Measurements from ENCODE around the gene FBRSL1. TPM values are rescaled to one million over a fixed set of nuclear protein-coding genes. Genes with fewer than 3 reads are reported as not detected.

FBRSL1 gene
- total RNA-seq, 3 donors from 2014 or later (not counting 1 experiment from before 2014, with no cell fraction given) = 67.5 to 78.0 (median 76.2) TPM

DNA sequence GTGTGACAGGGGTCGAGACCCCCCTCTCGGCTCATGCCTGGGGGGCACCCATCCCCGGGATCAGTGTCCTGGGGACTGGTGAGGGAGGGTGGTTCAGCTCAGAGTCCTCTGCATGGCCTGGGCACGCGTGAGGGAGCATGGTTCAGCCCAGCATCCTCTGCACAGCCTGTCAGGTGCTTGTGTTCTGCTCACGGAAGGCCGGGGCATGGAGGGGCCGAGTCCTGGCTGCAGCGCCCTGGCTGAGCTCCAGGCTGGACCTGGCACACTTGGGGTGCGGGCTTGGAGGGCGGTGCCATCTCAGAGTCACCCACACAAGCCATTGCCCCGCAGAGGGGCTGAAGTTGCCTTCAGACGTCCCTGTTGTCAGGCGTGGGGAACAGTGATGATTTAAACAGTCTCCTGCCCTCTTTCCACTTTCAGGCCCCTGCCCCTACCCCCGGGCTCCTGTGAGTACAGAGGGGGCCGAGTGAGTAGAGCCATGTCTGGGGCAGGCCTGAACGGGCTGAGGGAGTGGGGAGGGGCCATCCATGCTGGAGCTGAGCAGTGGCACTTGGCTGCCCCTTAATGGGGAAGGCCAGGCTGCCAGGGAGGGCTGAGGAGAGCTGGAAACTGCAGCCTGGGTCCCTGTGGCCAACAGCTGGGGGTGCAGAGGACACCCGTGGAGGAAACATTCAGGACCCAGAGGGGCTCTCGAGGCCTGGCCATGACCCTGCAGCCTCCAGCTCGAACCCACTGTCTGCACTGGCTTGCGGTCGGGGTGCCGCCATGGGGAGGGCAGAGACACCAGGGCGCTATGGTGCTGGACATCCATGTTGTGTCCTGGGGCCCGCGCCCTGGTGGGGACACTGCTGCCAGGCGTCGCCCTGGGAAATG lies 22.5 kb downstream of the FBRSL1 start:
- Histone ChIP-seq H3K9me3 (ENCODE audit: control insufficient read depth, insufficient read depth, low read length) (no peaks in the 10 kb centered on the region), H3K27ac (ENCODE audit: low read length) (no peak overlapping the region), H3K4me1 (ENCODE audit: control insufficient read depth, insufficient read depth, low read length) (peaks cover 6% of the 10 kb centered on the region), H3K27me3 (ENCODE audit: control insufficient read depth, insufficient read depth, low read length) (no peaks in the 10 kb centered on the region), H3K4me3 (ENCODE audit: low read length) (no peak overlapping the region), H3K36me3 (ENCODE audit: control insufficient read depth, insufficient read depth, low read length) (peaks cover 16% of the 10 kb centered on the region)
- Mint-ChIP-seq H3K27ac (no peak overlapping the region), H3K36me3 (no peaks in the 10 kb centered on the region), H3K27me3 (ENCODE audit: low read depth in 2 of 2) (no peaks in the 10 kb centered on the region), H3K4me1 (peaks cover under 1 to 11% of the 10 kb centered on the region in 2 donors), H3K9me3 (no peaks in the 10 kb centered on the region), H3K4me3 (no peak overlapping the region)
- WGBS (ENCODE audit: insufficient coverage) = 94% methylated on average over 28 of the region's 28 CpGs
- TF ChIP-seq, protein P1, sequence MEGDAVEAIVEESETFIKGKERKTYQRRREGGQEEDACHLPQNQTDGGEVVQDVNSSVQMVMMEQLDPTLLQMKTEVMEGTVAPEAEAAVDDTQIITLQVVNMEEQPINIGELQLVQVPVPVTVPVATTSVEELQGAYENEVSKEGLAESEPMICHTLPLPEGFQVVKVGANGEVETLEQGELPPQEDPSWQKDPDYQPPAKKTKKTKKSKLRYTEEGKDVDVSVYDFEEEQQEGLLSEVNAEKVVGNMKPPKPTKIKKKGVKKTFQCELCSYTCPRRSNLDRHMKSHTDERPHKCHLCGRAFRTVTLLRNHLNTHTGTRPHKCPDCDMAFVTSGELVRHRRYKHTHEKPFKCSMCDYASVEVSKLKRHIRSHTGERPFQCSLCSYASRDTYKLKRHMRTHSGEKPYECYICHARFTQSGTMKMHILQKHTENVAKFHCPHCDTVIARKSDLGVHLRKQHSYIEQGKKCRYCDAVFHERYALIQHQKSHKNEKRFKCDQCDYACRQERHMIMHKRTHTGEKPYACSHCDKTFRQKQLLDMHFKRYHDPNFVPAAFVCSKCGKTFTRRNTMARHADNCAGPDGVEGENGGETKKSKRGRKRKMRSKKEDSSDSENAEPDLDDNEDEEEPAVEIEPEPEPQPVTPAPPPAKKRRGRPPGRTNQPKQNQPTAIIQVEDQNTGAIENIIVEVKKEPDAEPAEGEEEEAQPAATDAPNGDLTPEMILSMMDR (IDR thresholded peaks at IDR 0.05) = no peak
- no peak for ATAC-seq
- no peak for DNase-seq
- intact Hi-C loops (cut with micrococcal nuclease) = no loop called here

DNA sequence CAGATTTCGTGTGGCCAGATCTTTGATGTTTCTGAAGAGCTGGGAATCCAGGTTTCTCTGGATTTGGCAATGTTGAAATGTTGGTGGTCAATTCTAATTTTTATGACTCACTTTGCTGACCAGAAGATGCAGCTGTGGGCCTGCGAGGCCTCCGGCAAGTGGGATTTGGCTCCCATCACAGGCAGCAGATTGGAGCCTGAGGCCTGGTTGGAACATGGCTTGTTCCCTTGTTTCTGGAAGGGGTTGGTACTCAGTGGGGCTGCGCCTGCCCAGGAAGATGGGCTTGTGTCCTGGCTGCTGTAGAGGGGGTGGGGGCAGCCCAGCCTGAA lies 23.1 kb downstream of the FBRSL1 start:
- ATAC-seq (no peak), DNase-seq (no peak)
- TF ChIP-seq, protein P1 (IDR thresholded peaks at IDR 0.05) = no peak
- no peaks in the 10 kb centered on the region for H3K27me3 Mint-ChIP-seq (ENCODE audit: low read depth in 2 of 2)
- H3K27ac Mint-ChIP-seq = no peak overlapping the region
- Histone ChIP-seq H3K36me3 (ENCODE audit: control insufficient read depth, insufficient read depth, low read length) (peaks cover 16% of the 10 kb centered on the region), H3K4me1 (ENCODE audit: control insufficient read depth, insufficient read depth, low read length) (no peaks in the 10 kb centered on the region), H3K27ac (ENCODE audit: low read length) (no peak overlapping the region), H3K9me3 (ENCODE audit: control insufficient read depth, insufficient read depth, low read length) (no peaks in the 10 kb centered on the region), H3K4me3 (ENCODE audit: low read length) (no peak overlapping the region), H3K27me3 (ENCODE audit: control insufficient read depth, insufficient read depth, low read length) (no peaks in the 10 kb centered on the region)
- over 99% methylated on average over 4 of the region's 4 CpGs for WGBS (ENCODE audit: insufficient coverage)
- H3K4me3 Mint-ChIP-seq = no peak overlapping the region
- intact Hi-C loops (cut with micrococcal nuclease) = no loop called here
- peaks cover 2 to 15% of the 10 kb centered on the region in 2 donors for H3K4me1 Mint-ChIP-seq
- H3K36me3 Mint-ChIP-seq = no peaks in the 10 kb centered on the region
- H3K9me3 Mint-ChIP-seq = peaks cover 0 to under 1% of the 10 kb centered on the region in 2 donors

DNA sequence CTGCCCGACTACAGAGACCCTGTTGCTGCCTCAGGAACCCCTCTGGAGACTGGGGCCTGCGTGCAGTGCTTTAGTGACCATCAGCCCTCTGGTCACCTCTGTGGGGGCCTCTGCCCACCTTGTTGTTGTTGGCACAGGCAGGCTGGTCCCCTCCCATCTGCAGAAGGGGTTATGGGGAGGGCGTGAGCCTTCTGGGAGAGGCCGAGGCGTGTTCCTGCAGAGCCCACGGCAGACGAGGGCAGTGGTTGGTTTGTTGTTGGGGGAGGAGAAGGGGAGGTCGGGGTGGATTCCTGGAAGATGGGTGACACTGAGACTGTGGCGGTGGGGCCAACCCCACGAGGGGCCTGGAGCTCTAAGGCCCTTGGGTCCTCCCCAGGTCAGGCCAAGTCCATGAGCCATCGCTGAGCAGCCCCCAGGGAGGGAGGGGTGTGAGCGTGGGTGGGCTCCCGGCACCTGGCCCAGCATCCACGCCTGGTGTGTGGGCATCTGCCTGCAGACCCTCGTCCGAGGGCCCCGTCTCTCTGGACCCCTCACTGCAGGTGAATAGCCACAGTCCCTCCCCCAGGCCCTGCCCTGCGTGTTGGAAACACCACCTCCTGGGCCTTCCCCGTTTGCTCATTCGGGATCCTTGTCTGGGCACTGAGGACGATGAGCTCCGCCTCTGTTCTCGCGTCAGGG lies 23.6 kb downstream of the FBRSL1 start:
- Histone ChIP-seq H3K36me3 (ENCODE audit: control insufficient read depth, insufficient read depth, low read length) (peaks cover 12% of the 10 kb centered on the region), H3K4me3 (ENCODE audit: low read length) (no peak overlapping the region), H3K27me3 (ENCODE audit: control insufficient read depth, insufficient read depth, low read length) (no peaks in the 10 kb centered on the region), H3K9me3 (ENCODE audit: control insufficient read depth, insufficient read depth, low read length) (no peaks in the 10 kb centered on the region), H3K27ac (ENCODE audit: low read length) (no peak overlapping the region), H3K4me1 (ENCODE audit: control insufficient read depth, insufficient read depth, low read length) (no peaks in the 10 kb centered on the region)
- Mint-ChIP-seq H3K27me3 (ENCODE audit: low read depth in 2 of 2) (no peaks in the 10 kb centered on the region), H3K36me3 (no peaks in the 10 kb centered on the region), H3K9me3 (peaks cover 0 to 6% of the 10 kb centered on the region in 2 donors), H3K4me1 (peaks cover 8 to 20% of the 10 kb centered on the region in 2 donors), H3K4me3 (no peak overlapping the region), H3K27ac (no peak overlapping the region)
- DNase-seq (no peak), ATAC-seq (no peak)
- intact Hi-C loops (cut with micrococcal nuclease) = no loop called here
- TF ChIP-seq, protein P1 (IDR thresholded peaks at IDR 0.05) = no peak
- 93% methylated on average over 24 of the region's 24 CpGs for WGBS (ENCODE audit: insufficient coverage)

Data from natural killer cell (primary cell).